Midbrain (tissue), 1 donor: ENCODE measurements around the gene LMNB1.
"Not testable (repeated sequence)": the region's sequence is repeated elsewhere in the genome, so short reads cannot be mapped to it uniquely, and the experiment has no call there.

Experiments used
- DNase-seq: peaks from one replicate; lab custom pipeline; 2025; lab: John Stamatoyannopoulos, UW

Gene LMNB1

DNA sequence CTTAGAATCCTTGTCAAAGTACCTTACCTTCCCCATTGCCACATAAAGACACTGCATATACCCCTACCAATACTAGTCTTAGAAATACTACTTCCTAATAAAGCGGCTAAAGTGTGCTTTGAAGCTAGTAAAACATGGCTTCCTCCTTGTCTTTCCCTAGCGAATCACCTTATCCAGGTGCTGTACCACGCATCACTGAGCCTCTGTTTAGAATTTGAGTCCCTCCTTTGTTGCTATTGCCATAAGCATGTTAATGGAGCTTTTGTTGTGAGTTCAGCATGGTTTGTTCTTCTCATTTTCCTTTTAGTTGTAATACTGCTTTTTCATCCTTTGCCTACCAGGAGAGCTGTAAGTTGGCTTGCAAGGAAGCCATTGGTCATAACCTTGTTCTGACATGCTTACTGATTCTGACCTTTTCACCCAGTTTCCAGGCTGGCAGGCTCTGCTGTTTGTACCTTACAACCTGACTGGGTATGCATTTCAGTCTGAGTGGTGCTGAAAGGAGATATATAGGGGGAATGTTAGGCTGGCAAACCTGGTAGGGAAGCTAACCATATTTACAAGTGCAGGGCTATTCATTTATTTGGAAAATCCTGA lies 49.8 kb downstream of the LMNB1 start:
- no peak for DNase-seq

DNA sequence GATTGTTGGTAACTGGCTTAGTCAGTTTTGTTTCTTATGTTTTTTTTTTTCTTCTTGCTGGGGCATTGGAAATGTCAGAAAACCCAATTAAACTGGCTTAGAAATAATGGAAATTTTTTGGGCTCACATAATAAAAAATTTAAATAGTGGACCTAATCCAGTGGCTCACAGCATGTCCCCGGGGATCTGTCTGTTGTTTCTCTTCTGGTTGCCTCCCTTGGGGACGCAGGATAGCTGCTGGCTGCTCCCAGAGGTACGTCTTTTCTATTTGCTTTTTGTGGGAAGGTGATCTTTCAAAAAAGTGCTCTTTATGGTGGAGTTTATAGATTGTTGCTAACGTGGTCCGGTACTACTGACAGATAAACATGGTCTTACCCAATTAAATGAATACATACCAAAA lies 52.2 kb downstream of the LMNB1 start:
- DNase-seq = no peak

DNA sequence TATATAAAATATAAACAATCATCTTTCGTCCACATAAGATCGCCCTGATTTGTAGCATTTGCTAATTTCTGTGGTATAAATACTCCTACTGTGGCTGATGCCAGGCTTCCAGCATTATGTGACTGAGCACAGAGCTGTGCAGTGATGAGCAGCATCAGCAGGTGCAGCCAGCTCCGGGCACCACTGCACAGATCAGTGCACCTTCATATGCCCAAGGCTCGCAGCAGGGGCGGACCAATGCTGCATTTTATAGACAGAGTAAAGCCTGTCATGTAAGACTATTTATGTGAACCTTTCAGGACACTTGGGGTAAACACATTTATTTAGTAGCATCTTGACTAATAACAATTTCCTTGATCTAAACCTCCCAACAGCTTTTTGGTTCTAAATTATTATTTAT lies 53.1 kb downstream of the LMNB1 start:
- no peak for DNase-seq

DNA sequence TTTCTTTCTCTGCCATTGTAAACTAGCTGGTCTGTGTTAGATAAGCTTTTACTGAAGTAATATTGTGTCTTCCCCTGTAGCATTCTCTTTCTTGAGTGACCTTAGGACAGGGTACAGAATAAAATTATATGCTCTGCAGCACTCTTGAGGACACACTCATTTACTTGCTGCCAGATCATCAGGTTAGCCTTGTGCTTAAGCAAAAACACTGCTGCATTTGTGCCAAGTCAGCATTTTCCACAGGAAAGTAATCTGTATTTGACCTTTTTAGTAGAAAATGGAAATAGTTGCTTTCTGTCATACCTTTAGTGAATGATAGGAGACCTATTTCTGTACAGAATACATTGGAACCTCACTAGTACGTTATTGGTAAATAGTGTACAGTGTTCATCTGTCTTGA lies 54.2 kb downstream of the LMNB1 start:
- DNase-seq = no peak

DNA sequence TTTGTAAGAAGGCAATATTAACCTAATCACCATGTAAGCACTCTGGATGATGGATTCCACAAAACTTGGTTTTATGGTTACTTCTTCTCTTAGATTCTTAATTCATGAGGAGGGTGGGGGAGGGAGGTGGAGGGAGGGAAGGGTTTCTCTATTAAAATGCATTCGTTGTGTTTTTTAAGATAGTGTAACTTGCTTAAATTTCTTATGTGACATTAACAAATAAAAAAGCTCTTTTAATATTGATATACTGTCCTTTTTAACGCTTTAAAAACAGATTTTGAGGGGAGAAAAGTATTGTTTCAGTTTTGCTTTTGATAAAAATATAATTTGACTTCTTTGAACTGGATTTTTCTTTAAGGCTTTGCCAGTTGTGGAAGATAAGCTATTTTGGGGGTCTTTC lies 59.8 kb downstream of the LMNB1 start:
- no peak for DNase-seq

DNA sequence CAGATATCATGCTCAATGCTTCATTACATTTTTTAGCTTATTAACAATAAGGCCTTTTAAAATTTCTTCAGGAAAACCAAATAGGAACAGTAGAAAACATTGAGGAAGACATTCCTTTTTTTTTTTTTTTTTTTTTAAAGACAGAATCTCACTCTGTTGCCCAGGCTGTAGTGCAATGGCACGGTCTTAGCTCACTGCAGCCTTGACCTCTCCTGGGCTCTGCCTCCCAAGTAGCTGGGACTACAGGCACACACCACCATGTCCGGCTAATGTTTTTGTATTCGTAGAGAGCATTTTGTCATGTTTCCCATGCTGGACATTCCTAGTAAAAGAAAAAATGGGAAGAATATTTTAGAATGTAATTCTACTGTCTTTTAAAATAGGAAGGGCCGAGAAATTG lies 60.3 kb downstream of the LMNB1 start:
- no peak for DNase-seq

DNA sequence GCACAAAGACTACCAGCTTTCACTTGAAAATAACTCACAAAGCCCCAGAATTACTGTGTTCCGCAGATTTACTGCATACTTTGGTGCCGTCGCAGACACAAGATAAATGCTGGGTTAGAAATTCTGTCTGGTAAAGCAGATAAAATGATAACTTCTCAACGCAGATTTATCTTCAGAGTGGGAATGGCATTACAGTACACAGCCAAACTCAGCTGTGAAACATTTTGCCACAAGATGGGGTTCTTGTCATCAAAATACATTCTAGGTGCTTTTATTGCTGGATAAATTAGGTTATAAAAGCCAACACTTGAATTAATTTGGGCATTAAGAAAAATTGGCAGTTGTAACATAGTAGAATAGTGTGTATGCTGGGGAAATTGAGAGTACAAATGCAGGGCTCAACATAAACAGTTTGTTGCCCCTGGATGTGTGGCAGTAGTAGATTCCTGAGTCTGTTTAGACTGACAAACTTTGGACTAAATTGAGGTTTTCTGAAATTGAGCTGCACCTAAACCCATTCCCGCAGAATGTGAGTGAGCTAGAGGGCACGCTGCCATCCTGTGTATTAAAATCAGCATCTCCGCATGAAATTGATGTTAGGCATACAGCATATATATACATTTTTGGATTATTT lies 61.1 kb downstream of the LMNB1 start:
- no peak for DNase-seq

DNA sequence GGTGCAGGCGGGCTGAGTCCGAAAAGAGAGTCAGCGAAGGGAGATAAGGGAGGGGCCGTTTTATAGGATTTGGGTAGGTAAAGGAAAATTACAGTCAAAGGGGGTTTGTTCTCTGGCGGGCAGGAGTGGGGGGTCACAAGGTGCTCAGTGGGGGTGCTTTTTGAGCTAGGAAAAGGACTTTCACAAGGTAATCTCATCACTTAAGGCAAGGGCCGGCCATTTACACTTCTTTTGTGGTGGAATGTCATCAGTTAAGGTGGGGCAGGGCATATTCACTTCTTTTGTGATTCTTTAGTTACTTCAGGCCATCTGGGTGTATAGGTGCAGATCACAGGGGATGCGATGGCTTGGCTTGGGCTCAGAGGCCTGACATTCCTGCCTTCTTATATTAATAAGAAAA lies 62.5 kb downstream of the LMNB1 start:
- not testable (repeated sequence) for DNase-seq

DNA sequence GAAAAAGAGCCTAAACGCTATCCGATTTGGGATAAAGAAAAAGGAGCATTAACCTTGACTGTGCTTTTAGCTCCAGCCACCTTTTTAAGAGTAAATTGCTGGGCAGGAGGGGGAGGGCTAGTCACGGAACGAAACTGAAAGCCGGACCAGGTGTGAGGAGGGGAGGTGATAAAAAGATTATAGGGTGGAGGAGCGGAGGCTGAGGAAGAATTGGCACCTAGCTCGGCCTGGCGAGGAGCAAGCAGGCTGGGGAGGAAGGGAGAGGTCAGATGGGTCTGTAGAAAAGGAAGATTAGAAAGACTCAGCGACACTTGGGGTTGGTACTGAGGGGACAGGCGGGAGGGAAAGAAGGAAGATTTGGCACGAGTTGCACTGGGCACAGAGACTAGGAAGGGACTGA lies 66.4 kb downstream of the LMNB1 start:
- not testable (repeated sequence) for DNase-seq

DNA sequence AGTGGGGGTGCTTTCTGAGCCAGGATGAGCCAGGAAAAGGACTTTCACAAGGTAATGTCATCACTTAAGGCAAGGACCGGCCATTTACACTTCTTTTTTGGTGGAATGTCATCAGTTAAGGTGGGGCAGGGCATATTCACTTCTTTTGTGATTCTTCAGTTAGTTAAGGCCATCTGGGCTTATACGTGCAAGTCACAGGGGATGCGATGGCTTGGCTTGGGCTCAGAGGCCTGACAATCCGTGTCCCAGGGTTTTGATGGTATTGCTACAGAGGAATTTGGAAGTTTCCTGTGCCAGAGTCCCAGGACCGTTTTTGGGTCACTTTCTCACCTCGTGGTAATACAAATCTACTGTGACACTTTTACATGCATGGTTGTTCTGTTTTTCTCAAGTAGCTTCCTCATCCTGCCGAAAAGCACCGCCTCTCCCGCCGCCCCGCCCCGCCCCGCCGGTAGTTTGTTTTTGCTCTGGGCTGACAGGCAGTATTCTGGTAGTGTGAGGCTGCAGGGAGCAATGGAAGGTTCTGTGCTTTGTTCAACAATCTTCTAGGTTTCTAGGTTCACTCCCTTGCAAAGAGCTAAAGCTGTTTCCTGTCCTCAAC lies 68.6 kb downstream of the LMNB1 start:
- DNase-seq = not testable (repeated sequence)

DNA sequence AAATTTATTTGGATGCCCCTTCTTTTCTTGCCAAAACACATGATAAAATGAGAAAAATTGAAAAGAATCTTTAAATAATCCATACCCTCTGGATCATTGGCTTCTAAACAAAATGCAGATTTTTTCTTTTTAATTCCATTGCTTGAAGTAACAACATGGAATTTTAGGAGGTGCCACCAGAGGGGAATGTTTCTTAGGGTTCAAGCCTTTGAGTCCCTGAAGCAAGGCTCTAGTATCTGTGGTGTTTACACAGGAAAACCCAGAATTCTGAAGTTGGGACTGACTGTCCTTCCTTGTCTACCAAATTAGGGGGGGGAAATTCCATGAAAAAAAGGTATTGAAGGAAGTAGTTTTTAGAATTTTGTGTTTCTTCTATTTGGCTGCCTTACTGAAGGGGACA lies 69.4 kb downstream of the LMNB1 start:
- no peak for DNase-seq

DNA sequence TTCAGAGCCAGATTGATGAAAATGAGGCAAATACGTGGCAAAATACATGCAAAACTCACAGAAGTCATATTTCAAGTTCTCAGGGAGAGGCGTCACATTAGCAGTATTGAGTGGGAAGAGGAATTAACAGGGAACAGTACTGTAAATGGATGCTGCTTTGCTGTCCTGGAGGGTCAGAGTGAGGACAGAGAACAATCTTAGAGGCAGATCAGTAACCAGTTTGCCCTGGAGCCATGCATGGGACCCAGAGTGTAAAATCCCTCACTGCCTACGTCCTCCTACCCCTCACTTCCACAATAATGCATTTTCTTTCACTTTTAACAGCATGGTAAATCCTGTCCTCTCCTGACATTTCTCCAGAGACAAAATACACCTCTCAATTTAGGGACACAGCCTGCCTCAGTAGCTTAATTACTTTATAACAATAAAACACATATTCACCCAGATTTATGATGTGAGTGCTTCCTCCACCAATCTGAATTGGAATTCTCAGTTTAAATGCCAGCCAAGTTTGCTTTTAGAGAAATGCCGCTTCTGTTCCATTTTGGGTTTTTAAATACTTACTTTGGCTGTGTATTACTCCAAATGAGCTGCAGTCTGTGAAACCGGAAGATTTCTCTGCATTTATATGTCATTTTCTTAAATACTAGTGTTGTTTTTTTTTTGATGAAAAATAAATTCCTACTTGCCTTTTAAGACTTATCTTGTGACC lies 70.0 kb downstream of the LMNB1 start:
- DNase-seq = no peak

DNA sequence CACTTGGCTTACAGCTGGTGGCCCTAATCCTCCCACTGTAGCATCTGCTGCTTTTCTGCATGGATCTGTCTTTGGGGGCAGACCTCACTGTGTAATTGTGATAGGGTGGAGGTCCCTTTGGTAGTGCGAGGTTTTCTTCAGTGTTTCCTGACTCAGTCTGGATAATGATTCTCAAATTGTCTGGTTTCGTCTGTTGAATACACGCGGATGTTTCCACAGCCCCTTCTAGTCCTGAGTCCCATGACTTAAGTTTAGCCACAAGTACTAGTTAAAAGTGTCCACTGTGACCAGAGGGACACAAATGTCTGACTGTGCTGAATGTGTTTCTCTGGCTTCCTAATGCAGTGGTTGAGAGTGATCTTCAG lies 70.5 kb downstream of the LMNB1 start:
- DNase-seq = no peak

DNA sequence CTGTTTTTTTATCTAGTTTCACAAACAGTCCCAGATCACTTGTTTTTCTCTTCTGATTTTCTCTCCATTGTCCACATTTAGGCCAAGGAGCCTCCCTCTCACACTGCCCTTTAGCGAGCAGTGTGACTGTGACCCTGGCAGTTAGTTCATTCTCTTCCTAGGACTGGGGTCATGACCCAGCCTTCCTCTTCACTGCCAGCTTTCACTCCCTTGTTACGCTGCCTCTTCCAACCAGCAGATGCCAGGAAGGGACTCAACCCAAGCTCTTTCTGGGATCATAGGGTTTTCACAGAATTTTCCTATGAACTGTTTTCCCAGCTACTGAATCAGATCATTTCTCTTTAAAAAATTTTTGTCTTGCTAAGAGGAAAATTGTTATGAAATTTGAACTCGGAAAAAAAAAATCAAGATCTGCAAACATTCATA lies 70.9 kb downstream of the LMNB1 start:
- DNase-seq = no peak

DNA sequence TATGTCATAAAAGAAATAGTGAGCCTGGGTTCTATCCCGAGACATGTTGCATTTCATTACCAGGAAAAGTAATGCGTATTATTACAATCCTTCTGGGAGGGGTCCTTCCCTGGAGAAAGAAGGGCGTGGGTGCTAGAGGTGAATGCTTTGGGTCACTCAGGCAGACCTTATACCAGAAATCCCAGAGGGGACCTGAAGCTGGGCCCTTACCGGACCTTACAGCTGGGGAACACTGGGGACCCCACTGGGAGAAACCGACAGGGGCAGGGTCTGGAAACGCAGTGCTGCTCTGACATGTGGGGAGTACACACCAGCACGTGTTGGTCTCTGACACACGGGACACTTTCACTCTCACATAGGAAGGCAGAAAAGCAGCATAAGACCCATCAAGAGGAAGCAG lies 71.3 kb downstream of the LMNB1 start:
- no peak for DNase-seq

DNA sequence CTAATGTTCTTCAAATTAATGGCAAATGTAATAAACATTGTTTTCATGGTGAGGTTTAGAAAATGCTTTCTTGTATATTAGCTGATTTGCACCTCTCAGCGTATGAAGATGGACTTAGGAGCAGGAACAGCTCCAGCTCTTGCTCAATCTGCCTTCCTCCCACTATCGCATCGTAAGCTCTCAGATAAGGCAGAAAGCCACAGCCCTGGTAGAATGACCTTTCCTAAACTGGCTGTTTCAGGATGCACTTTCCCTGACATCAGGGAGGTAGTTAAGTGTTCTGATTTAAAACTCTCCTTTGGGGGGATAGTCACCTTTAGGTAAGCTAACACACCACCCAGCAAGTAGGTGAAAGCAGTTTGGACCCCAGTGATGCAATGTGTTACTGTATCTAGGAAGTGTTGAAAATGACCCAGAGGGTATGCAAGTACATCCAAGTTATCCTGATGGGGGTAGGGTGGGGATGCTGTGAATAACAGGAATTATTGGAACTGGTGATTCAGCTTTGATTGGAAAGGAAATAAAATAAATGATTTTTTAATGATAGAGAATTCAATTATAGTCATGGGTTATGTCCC lies 72.3 kb downstream of the LMNB1 start:
- DNase-seq = no peak

DNA sequence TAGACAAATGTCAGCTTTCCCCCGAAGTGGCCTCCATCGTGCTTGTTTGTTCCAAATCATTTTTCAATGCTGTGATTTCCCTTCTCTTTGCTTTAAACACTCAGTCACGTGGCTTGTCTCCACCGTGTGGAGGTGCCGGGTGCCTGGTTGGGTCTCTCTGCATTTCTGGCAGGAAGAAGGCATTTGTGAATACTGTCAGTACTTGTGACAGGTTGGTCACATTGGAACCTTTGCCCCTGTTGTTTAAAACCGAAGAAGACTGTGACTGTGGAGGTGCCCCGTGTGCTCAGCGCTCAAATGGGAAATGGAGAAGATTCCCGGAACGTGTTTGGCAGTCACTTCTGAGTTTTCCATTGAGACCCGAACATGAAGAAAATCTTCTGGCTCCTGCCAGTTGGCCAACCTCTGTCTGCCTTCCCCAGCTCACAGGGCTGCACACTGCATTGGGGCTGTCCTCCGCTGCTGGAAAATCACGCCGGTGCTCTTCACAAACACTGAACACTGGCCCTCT lies 74.6 kb downstream of the LMNB1 start:
- DNase-seq = peak; percentile 42

DNA sequence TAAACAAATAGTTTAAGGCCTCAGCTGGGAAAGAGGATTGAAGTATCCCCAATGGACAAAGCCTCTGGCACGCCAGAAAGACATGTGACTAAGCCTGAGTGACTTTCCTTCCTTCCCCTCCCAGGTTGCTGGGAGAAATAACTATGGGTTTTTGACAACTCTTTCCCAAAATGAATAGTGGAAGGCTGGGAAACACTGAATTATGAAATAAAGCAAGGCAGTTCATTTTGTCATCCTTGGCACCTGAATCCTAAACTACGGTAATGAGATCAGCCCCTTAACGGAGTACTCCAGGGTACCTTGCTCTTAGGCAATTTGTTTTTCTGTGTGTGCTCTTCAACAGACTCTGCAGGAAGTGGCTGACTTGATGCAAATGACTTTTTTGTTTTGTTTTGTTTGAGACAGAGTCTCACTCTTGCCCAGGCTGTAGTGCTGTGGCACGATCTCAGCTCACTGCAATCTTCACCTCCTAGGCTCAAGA lies 75.2 kb downstream of the LMNB1 start:
- no peak for DNase-seq

DNA sequence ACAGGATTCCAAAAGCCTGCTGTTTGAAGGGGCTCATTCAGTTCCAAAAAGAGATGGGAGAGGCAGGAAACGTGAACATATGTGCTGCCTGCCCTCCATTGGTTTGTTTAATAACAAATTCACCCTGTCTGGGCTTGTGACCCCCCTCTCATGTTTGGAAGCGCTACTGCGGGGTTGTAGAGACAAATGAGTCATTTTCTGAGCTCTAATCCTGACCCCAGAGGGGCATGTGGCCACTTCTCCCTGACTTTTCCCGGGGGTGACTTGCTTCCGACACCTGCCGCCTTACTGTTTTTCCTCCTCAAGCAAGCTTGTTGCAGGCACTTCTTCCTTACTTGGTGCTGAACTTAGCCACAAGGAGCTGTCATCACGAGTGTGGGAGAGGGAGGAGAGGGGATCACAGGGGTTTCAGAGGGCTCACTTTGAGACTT lies 75.9 kb downstream of the LMNB1 start:
- no peak for DNase-seq

DNA sequence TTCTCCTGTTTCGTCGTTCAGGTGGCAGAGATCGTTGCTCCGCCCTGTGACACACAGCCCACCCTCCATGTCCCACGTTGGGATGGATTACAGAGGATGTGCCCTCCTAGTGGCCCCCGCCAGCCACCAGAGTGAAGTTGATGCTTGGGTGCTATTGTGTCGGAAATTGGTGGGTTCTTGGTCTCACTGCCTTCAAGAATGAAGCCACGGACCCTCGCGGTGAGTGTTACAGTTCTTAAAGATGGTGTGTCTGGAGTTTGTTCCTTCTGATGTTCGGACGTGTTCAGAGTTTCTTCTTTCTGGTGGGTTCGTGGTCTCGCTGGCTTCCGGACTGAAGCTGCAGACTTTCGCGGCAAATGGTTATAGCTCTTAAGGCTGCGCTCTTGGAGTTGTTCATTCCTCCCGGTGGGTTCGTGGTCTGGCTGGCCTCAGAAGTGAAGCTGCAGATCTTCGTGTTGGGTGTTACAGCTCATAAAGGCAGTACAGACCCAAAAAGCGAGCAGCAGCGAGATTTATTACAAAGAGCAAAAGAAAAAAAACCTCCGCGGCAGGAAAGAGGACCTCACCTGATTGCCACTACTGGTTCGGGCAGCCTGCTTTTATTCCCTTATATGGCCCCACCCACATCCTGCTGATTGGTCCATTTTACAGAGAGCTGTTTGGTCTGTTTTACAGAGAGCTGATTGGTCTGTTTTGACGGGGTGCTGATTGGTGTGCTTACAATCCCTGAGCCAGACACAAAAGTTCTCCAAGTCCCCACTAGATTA lies 76.8 kb downstream of the LMNB1 start:
- DNase-seq = not testable (repeated sequence)

DNA sequence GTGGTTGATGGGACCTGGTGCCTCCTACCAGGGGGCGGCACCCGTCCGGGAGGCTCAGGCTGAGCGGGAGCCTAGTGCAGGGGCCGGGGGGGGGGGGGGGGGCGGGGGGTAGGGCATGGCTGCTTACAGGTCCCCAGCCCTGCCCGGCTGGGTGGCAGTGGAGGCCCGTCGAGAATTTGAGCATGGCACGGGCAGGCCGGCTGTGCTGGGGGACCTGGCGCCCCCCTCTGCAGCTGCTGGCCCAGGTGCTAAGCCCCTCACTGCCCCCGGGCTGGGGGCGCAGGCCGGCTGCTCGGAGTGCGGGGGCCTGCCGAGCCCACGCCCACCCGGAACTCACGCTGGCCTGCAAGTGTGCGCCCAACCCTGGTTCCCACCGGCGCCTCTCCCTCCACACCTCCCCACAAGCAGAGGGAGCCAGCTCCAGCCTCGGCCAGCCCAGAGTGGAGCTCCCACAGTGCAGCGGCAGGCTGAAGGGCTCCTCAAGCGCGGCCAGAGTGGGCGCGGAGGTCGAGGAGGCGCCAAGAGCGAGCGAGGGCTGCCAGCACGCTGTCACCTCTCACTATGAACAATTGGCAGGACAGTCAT lies 77.7 kb downstream of the LMNB1 start:
- DNase-seq = no peak
